ENCODE data around the gene LGR6. TPM values are rescaled to one million over a fixed set of nuclear protein-coding genes. Genes with fewer than 3 reads are reported as not detected.
"Not testable (repeated sequence)": the region's sequence is repeated elsewhere in the genome, so short reads cannot be mapped to it uniquely, and the experiment has no call there.

Gene LGR6
- polyA plus RNA-seq, 3 donors, result 0.86 to 1.1 (median 1.0) TPM

- no peak for DNase-seq
Observed at GRCh38 chr1:202158810-202159533, 34.6 kb upstream of the LGR6 start.

GRCh38 chr1:202159534-202160371 is 33.8 kb upstream of the LGR6 start:
- no peak for DNase-seq

- no peak for DNase-seq
Observed at GRCh38 chr1:202160377-202160940, 33.1 kb upstream of the LGR6 start, which contains the start of gene PTPN7. Gene PTPN7 (minus strand): TSS chr1:202160602. CDS start chr1:202159402, 1,200 bp downstream.

- DNase-seq, result no peak
Observed at GRCh38 chr1:202161151-202162046, 32.2 kb upstream of the LGR6 start.

- no peak for DNase-seq
Observed at GRCh38 chr1:202162047-202162417, 31.6 kb upstream of the LGR6 start.

- no peak for DNase-seq
Observed at GRCh38 chr1:202162418-202163280, 30.9 kb upstream of the LGR6 start.

GRCh38 chr1:202163281-202164270 is 30.0 kb upstream of the LGR6 start:
- no peak for DNase-seq

- DNase-seq, result no peak
Observed at GRCh38 chr1:202164271-202165037, 29.1 kb upstream of the LGR6 start.

- DNase-seq, result no peak
Observed at GRCh38 chr1:202165267-202165941, 28.2 kb upstream of the LGR6 start.

GRCh38 chr1:202165942-202166843 is 27.4 kb upstream of the LGR6 start:
- DNase-seq, result no peak

GRCh38 chr1:202167054-202167453 is 26.5 kb upstream of the LGR6 start:
- DNase-seq, result not testable (repeated sequence)

- DNase-seq, result no peak
Observed at GRCh38 chr1:202167708-202168415, 25.7 kb upstream of the LGR6 start.

- DNase-seq, result no peak
Observed at GRCh38 chr1:202168861-202169260, 24.7 kb upstream of the LGR6 start.

GRCh38 chr1:202170726-202171125 is 22.9 kb upstream of the LGR6 start:
- DNase-seq, result no peak

- no peak for DNase-seq
Observed at GRCh38 chr1:202171292-202172014, 22.1 kb upstream of the LGR6 start.

- DNase-seq, result no peak
Observed at GRCh38 chr1:202172015-202172355, 21.6 kb upstream of the LGR6 start.

All from renal pelvis (tissue), 4 donors.